Spleen (tissue), 7 donors: ENCODE data around the gene CCDC102A.
A peak's percentile ranks its signal among the peaks of the same experiment; 100 is the strongest.

Experiments
- CTCF ChIP-seq, 11 experiments: fragments of 200-600 bp in 7 of 11; fragments of 450-650 bp in 4 of 11; sonication (generic) in 4 of 11; IDR thresholded peaks in 8 of 11; conservative IDR thresholded peaks in 3 of 11; 1 replicate in 7 of 11; 2 replicates in 4 of 11; pipeline versions ENCODE4 v1.4.0 to v1.8.0; 2016 to 2021; ENCODE audit warnings: antibody characterized with exemption in 11 of 11, inconsistent platforms in 4 of 11, mild to moderate bottlenecking in 1 of 11
- POLR2A ChIP-seq, 3 donors: fragments of 450-650 bp; IDR thresholded peaks; one replicate each; pipeline ENCODE4 v1.5.1; 2017; ENCODE audit warnings: antibody characterized with exemption in 3 of 3, mild to moderate bottlenecking in 1 of 3
- POLR2AphosphoS5 ChIP-seq, 3 donors: sonication (generic); formaldehyde crosslinking; IDR thresholded peaks; one replicate each; pipeline ENCODE4 v1.5.1; 2017; ENCODE audit warnings: antibody characterized with exemption in 3 of 3
- donor health status: DM: no; HTN: no; CAD: no; lungs with moderate emphysema.
- donor health status: DM: no; HTN: no; CAD: no.
- donor health status: DM: no; HTN: no; CAD: no.

- TF ChIP-seq POLR2A (IDR thresholded peaks at IDR 0.05), result peak; percentile 60 to 91 (median 85)
- TF ChIP-seq POLR2AphosphoS5 (IDR thresholded peaks at IDR 0.05), result peak; percentile 99 to 100 (median 99)
- peak; percentile 95 to 99 (median 98) for TF ChIP-seq CTCF (IDR thresholded peaks at IDR 0.05 in 8 of 11, conservative IDR thresholded peaks at IDR 0.05 in 3 of 11)
These were observed 74.0 kb downstream of the CCDC102A start, which contains the start of gene POLR2C for GRCh38 chr16:57462209-57462977.
